ENCODE data around the gene ROR1. TPM values are rescaled to one million over a fixed set of nuclear protein-coding genes. Genes with fewer than 3 reads are reported as not detected.

ROR1 gene
- total and polyA plus RNA-seq, 2 of the 4 experiments (the other 2 are of a cell fraction), result 4.4 to 10.0 TPM

GRCh38 chr1:63812071-63812700 is 38.4 kb downstream of the ROR1 start:
- H4K5ac ChIP-seq (ENCODE audit: low read depth, low read length), result no peak overlapping the region
- H3K18ac ChIP-seq (ENCODE audit: low read depth, low read length), result no peak overlapping the region
- H4K8ac ChIP-seq (ENCODE audit: low read depth in 2 of 2, low read length in 2 of 2), result no peak overlapping the region
- no peak overlapping the region for H3K56ac ChIP-seq (ENCODE audit: extremely low read depth, insufficient read depth, low read length)
- H3K4me2 ChIP-seq (ENCODE audit: low read depth, low read length), result no peak overlapping the region
- in situ Hi-C loops (cut with MboI; ENCODE audit: low sequenced_read_pairs) (no loop called here), dilution Hi-C loops (cut with HindIII; ENCODE audit: low sequenced_read_pairs, unreplicated experiment) (no loop called here), intact Hi-C loops (cut with micrococcal nuclease) (no loop called here)
- no peak overlapping the region for H2BK20ac ChIP-seq (ENCODE audit: low read depth, low read length)
- H2AFZ ChIP-seq (replicated peaks; ENCODE audit: low read length, poor library complexity), result no peak overlapping the region
- H2BK120ac ChIP-seq (ENCODE audit: low read depth, low read length), result no peak overlapping the region
- no TSS peak for BruUV-seq (replicated peaks)
- H2BK15ac ChIP-seq (ENCODE audit: low read depth, low read length), result no peak overlapping the region
- POLR2A ChIA-PET (ENCODE audit: unreplicated experiment), result no interaction called here
- WGBS, 2 experiments (ENCODE audit: extremely low coverage in 2 of 2, insufficient read length in 1 of 2), result no CpG with 5 or more reads among the region's 6 CpGs
- 0 out of 4 replicates have a peak, but pooled peaks cover 2 to 4% of the 10 kb centered on the region in 2 experiments for H3K79me1 ChIP-seq (ENCODE audit: low read depth in 1 of 2, low read length in 2 of 2)
- no peak overlapping the region for H4K91ac ChIP-seq (ENCODE audit: insufficient read depth, low read depth, low read length)
- ATAC-seq (ENCODE audit: low read depth) (no peak), DNase-seq (no peak)
- H2AK9ac ChIP-seq (replicated peaks; ENCODE audit: low read depth, low read length, poor library complexity), result no peak overlapping the region
- H3K4me3 ChIP-seq (ENCODE audit: insufficient read depth, low read depth, low read length), result no peak overlapping the region
- H3K14ac ChIP-seq (replicated peaks; ENCODE audit: low read depth, low read length), result no peak overlapping the region
- H2AK5ac ChIP-seq (ENCODE audit: low read depth, low read length), result no peak overlapping the region
- peaks cover 4% of the 10 kb centered on the region for H3K9me3 ChIP-seq (ENCODE audit: control insufficient read depth, insufficient read depth, low read length)
- H3K9ac ChIP-seq (ENCODE audit: low read depth, low read length), result no peak overlapping the region
- H2BK5ac ChIP-seq (ENCODE audit: low read depth, low read length, poor library complexity, severe bottlenecking), result no peak overlapping the region
- peaks cover 4% of the 10 kb centered on the region; the same call in 1 of the 2 replicates for H4K20me1 ChIP-seq (ENCODE audit: insufficient read depth, low read length)
- H3K27me3 ChIP-seq (ENCODE audit: control insufficient read depth, insufficient read depth, low read length), result peaks cover 2% of the 10 kb centered on the region
- no peak for TF ChIP-seq MAFK (IDR thresholded peaks at IDR 0.05; ENCODE audit: low read depth, low read length)
- TF ChIP-seq, protein P1, sequence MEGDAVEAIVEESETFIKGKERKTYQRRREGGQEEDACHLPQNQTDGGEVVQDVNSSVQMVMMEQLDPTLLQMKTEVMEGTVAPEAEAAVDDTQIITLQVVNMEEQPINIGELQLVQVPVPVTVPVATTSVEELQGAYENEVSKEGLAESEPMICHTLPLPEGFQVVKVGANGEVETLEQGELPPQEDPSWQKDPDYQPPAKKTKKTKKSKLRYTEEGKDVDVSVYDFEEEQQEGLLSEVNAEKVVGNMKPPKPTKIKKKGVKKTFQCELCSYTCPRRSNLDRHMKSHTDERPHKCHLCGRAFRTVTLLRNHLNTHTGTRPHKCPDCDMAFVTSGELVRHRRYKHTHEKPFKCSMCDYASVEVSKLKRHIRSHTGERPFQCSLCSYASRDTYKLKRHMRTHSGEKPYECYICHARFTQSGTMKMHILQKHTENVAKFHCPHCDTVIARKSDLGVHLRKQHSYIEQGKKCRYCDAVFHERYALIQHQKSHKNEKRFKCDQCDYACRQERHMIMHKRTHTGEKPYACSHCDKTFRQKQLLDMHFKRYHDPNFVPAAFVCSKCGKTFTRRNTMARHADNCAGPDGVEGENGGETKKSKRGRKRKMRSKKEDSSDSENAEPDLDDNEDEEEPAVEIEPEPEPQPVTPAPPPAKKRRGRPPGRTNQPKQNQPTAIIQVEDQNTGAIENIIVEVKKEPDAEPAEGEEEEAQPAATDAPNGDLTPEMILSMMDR (conservative IDR thresholded peaks at IDR 0.05; ENCODE audit: low read depth, low read length), result no peak
- no peak for TF ChIP-seq CHD1 (IDR thresholded peaks at IDR 0.05; ENCODE audit: low read depth, low read length)
- TF ChIP-seq CEBPB (IDR thresholded peaks at IDR 0.05; ENCODE audit: low read depth, low read length), result no peak
- no peak for TF ChIP-seq BHLHE40 (IDR thresholded peaks at IDR 0.05; ENCODE audit: low read depth, low read length)
- no peak for TF ChIP-seq USF2 (IDR thresholded peaks at IDR 0.05; ENCODE audit: low read depth, low read length)
- no peak for TF ChIP-seq ELK1 (IDR thresholded peaks at IDR 0.05; ENCODE audit: borderline replicate concordance, low read depth, low read length)
- no peak for TF ChIP-seq MXI1 (IDR thresholded peaks at IDR 0.05; ENCODE audit: borderline replicate concordance, low read depth, low read length)
- TF ChIP-seq SMC3 (IDR thresholded peaks at IDR 0.05; ENCODE audit: low read depth, low read length), result no peak
- CTCF ChIA-PET, result interaction anchor here (1.1 to 1.7 kb wide), 2 partner anchors 9 to 17 kb away, joined by 3 to 6 read pairs; no protein-coding TSS in a partner anchor
- H3K4me1 ChIP-seq (ENCODE audit: control insufficient read depth, insufficient read depth, low read length), result peaks cover 10% of the 10 kb centered on the region; the same call in 1 of the 2 replicates
- no peak overlapping the region for H3K23ac ChIP-seq (ENCODE audit: low read depth, low read length)
- H3K4ac ChIP-seq (ENCODE audit: low read depth, low read length), result no peak overlapping the region
- H3K27ac ChIP-seq (ENCODE audit: insufficient read depth, low read length), result no peak overlapping the region
- H3K9me1 ChIP-seq (ENCODE audit: insufficient read depth, low read length), result no peaks in the 10 kb centered on the region
- H3K36me3 ChIP-seq (ENCODE audit: control insufficient read depth, insufficient read depth, low read length), result no peaks in the 10 kb centered on the region
